ENCODE results near the gene TREM2. TPM values are rescaled to one million over a fixed set of nuclear protein-coding genes. Genes with fewer than 3 reads are reported as not detected.

TREM2 gene
- total RNA-seq, 2 donors from 2014 or later = not detected

Other genes with a start within 250 kb of the TREM2 start
- 1 to 10 TPM; 2.9 to 6.7 TPM for gene UNC5CL, start 123.9 kb downstream of the TREM2 start, total RNA-seq
- gene TSPO2, start 120.6 kb downstream of the TREM2 start, total RNA-seq = not detected
- gene APOBEC2, start 109.9 kb downstream of the TREM2 start, total RNA-seq = not detected
- gene OARD1, start 90.8 kb downstream of the TREM2 start, total RNA-seq = 10 to 100 TPM; 31.8 to 41.2 TPM
- 10 to 100 TPM; 23.3 to 25.0 TPM for gene NFYA, start 90.1 kb downstream of the TREM2 start, total RNA-seq
- not detected for gene TREML1, start 8.8 kb downstream of the TREM2 start, total RNA-seq
- gene TREML2, start 38.0 kb upstream of the TREM2 start, total RNA-seq = 1 to 10 TPM; 3.3 to 6.2 TPM
- not detected for gene TREML4, start 65.2 kb upstream of the TREM2 start, total RNA-seq
- 1 to 10 TPM in 1 of 2 donors, not detected in 1; 5.1 TPM for gene TREM1, start 123.6 kb upstream of the TREM2 start, total RNA-seq
- gene NCR2, start 172.5 kb upstream of the TREM2 start, total RNA-seq = not detected